BE2C (cell line): ENCODE data around the gene DCLK3.

Experiments
- DNase-seq: peaks from one replicate; pipeline ENCODE4 v3.0.0-alpha.2; 2020
- H3K27me3 ChIP-seq: fragments of 250-450 bp; sonication (Bioruptor Pico); 2 replicates; pipeline ENCODE4 v1.5.1; 2020; ENCODE audit warnings: mild to moderate bottlenecking
- H3K36me3 ChIP-seq: fragments of 250-450 bp; sonication (Bioruptor Pico); 2 replicates; pipeline ENCODE4 v1.5.1; 2020; ENCODE audit warnings: mild to moderate bottlenecking
- H3K4me1 ChIP-seq: fragments of 250-450 bp; sonication (Bioruptor Pico); 2 replicates; pipeline ENCODE4 v1.5.1; 2020
- H3K4me3 ChIP-seq: 2 replicates; pipeline ENCODE4 v1.5.1; 2011; ENCODE audit warnings: low read depth, low read length
- H3K9me3 ChIP-seq: fragments of 250-450 bp; sonication (Bioruptor Pico); 2 replicates; pipeline ENCODE4 v1.5.1; 2020
- TF ChIP-seq, protein P1 (sequence below): IDR thresholded peaks from 2 replicates; pipeline ENCODE4 v1.5.1; 2012; ENCODE audit warnings: mild to moderate bottlenecking, low read depth, low read length

The DCLK3 gene

GRCh38 chr3:36803091-36803791 is 38.9 kb upstream of the DCLK3 start:
- no peaks in the 10 kb centered on the region for H3K36me3 ChIP-seq
- H3K9me3 ChIP-seq = no peaks in the 10 kb centered on the region
- TF ChIP-seq, protein P1, sequence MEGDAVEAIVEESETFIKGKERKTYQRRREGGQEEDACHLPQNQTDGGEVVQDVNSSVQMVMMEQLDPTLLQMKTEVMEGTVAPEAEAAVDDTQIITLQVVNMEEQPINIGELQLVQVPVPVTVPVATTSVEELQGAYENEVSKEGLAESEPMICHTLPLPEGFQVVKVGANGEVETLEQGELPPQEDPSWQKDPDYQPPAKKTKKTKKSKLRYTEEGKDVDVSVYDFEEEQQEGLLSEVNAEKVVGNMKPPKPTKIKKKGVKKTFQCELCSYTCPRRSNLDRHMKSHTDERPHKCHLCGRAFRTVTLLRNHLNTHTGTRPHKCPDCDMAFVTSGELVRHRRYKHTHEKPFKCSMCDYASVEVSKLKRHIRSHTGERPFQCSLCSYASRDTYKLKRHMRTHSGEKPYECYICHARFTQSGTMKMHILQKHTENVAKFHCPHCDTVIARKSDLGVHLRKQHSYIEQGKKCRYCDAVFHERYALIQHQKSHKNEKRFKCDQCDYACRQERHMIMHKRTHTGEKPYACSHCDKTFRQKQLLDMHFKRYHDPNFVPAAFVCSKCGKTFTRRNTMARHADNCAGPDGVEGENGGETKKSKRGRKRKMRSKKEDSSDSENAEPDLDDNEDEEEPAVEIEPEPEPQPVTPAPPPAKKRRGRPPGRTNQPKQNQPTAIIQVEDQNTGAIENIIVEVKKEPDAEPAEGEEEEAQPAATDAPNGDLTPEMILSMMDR = no peak
- H3K4me3 ChIP-seq = no peak overlapping the region
- DNase-seq = no peak
- no peaks in the 10 kb centered on the region for H3K4me1 ChIP-seq
- H3K27me3 ChIP-seq = no peaks in the 10 kb centered on the region

DNA sequence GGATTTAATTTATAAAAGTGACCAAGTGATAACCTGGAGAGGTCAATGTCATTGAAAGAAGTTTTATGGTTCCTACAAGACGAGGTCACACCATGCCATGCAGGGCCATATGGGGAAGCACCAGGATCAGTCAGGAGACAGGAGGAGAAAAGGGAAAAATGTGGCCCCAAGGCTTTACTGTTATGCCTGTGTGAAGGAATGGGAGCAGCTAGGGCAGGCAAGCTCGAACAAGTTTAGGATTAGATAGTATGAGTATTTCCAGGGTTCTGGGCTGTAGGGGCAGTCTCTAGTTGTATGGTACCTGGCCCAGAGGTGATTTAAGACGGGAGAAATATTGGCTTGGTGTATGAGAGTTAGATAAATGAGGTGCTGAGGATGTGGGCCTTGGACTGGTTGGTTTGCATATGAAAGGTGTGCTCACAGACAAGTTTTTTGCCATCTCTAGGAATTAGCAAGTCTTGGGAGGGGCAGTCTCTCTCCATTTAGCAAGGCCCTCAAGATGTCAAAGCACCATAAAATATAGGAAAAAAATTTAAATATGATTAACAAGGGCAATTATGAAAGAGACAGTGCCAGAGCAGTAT is 36.3 kb upstream of the DCLK3 start:
- H3K9me3 ChIP-seq = no peaks in the 10 kb centered on the region
- H3K4me1 ChIP-seq = no peaks in the 10 kb centered on the region
- no peak for DNase-seq
- no peaks in the 10 kb centered on the region for H3K36me3 ChIP-seq
- TF ChIP-seq, protein P1 = no peak
- H3K4me3 ChIP-seq = no peak overlapping the region
- H3K27me3 ChIP-seq = no peaks in the 10 kb centered on the region

DNA sequence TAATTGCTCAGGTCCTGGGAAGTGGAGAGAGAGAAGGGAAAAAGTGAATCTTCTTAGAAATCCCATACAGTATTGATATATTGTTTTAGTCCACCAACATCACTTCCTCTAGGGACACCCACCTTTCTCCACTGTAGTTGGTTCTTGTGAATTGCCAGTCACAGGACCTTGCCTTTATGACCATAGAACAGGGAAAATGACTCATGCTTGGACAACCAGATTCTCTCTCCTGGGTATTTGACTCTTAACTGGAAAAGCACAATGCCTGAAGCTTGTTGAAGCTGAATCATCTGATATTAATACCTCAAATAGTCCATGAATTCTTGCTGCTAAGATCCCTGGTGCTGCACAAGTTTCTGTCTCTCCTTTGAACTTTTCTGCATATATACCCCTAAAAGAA is 32.5 kb upstream of the DCLK3 start:
- Histone ChIP-seq H3K4me1 (no peaks in the 10 kb centered on the region), H3K27me3 (no peaks in the 10 kb centered on the region), H3K4me3 (no peak overlapping the region), H3K36me3 (no peaks in the 10 kb centered on the region), H3K9me3 (no peaks in the 10 kb centered on the region)
- DNase-seq = no peak
- TF ChIP-seq, protein P1 = no peak

DNA sequence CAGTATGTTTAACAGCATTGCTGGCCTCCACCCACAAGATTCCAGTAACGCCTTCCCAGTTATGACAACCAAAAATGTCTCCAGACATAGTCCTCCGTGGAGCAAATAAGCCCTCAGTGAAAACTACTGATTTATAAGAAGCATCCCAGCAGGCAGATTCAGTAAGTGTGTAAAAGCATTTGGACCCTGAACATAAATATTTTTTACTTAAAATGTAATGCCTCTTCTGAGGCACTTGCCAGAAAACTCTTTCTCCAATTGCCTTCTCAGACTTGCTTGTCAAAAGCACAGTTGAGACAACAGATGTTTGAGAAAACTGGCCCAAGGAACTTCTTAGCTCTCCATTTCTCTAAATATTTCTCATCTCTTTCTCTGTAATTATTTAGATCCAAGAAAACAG is 31.8 kb upstream of the DCLK3 start:
- TF ChIP-seq, protein P1 = no peak
- Histone ChIP-seq H3K4me3 (no peak overlapping the region), H3K4me1 (no peaks in the 10 kb centered on the region), H3K27me3 (no peaks in the 10 kb centered on the region), H3K9me3 (no peaks in the 10 kb centered on the region), H3K36me3 (no peaks in the 10 kb centered on the region)
- DNase-seq = no peak

GRCh38 chr3:36795622-36796021 is 31.3 kb upstream of the DCLK3 start:
- H3K4me1 ChIP-seq = no peaks in the 10 kb centered on the region

DNA sequence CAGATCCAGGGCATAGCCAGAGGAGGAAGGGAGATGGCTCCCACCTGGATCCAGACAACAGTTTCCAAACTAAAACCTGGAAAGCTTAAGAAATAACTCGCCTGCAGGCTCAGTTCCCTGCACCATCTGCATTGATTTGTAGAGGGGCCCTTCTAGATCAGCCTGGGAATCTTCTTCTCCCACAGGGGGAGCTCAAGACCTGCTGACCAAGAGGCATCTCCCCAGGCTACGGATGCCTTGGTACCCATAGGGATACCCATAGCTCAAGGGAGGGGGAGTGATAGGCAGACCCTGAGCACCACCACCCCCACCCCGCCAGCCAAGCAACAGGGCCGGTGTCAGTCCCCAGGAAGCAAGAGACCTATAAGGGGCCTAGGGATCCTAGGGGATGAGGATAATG is 28.0 kb upstream of the DCLK3 start:
- Histone ChIP-seq H3K9me3 (no peaks in the 10 kb centered on the region), H3K36me3 (no peaks in the 10 kb centered on the region), H3K4me3 (no peak overlapping the region), H3K27me3 (no peaks in the 10 kb centered on the region), H3K4me1 (no peaks in the 10 kb centered on the region)
- peak; percentile 39 for DNase-seq
- TF ChIP-seq, protein P1 = peak; percentile 61

More at GRCh38 chr3:36795622-36796021, 31.3 kb upstream of the DCLK3 start:
- Histone ChIP-seq H3K36me3 (no peaks in the 10 kb centered on the region), H3K4me3 (no peak overlapping the region), H3K27me3 (no peaks in the 10 kb centered on the region), H3K9me3 (no peaks in the 10 kb centered on the region)
- TF ChIP-seq, protein P1 = no peak
- no peak for DNase-seq
